Gastrocnemius medialis (tissue), 4 donors: ENCODE measurements around the gene GFER. TPM values are rescaled to one million over a fixed set of nuclear protein-coding genes. Genes with fewer than 3 reads are reported as not detected.
"Not testable (repeated sequence)": the region's sequence is repeated elsewhere in the genome, so short reads cannot be mapped to it uniquely, and the experiment has no call there.

ENCODE experiments used
- ATAC-seq, 2 donors: fragments of 150-250 bp; one replicate each; pipeline ENCODE4 v1.9.1; 2016
- DNase-seq, 2 donors: peaks; one replicate each; pipeline ENCODE4 v3.0.0-alpha.2; 2019
- H3K27ac ChIP-seq, 4 donors: fragments of 200-600 bp; sonication (generic); 1 replicate in 1 of 4; 2 replicates in 3 of 4; pipeline ENCODE4 v1.5.1; 2016 to 2018; ENCODE audit warnings: mild to moderate bottlenecking in 2 of 4, moderate library complexity in 1 of 4
- H3K27me3 ChIP-seq, 3 donors: fragments of 200-600 bp; sonication (generic) in 2 of 3; 1 replicate in 1 of 3; 2 replicates in 2 of 3; pipeline versions ENCODE4 v1.5.1 to v1.6.0; 2016 to 2019; ENCODE audit warnings: mild to moderate bottlenecking in 1 of 3, moderate library complexity in 1 of 3
- H3K36me3 ChIP-seq, 2 donors: fragments of 200-600 bp; sonication (generic) in 1 of 2; one replicate each; pipeline ENCODE4 v1.5.1; 2017 to 2018
- H3K4me1 ChIP-seq, 2 donors: fragments of 200-600 bp; sonication (generic) in 1 of 2; one replicate each; pipeline ENCODE4 v1.5.1; 2016 to 2017; ENCODE audit warnings: mild to moderate bottlenecking in 2 of 2
- H3K4me3 ChIP-seq, 4 donors: fragments of 200-600 bp; sonication (generic) in 3 of 4; 1 replicate in 1 of 4; 2 replicates in 3 of 4; pipeline ENCODE4 v1.5.1; 2016 to 2019; ENCODE audit warnings: mild to moderate bottlenecking in 2 of 4
- H3K9me3 ChIP-seq, 3 donors: fragments of 200-600 bp; sonication (generic) in 2 of 3; 1 replicate in 1 of 3; 2 replicates in 2 of 3; pipeline ENCODE4 v1.5.1; 2016 to 2019
- CTCF ChIP-seq, 5 experiments: fragments of 450-650 bp in 3 of 5; fragments of 200-600 bp in 2 of 5; sonication (generic) in 2 of 5; IDR thresholded peaks in 4 of 5; conservative IDR thresholded peaks in 1 of 5; 1 replicate in 4 of 5; 2 replicates in 1 of 5; pipeline ENCODE4 v1.5.1; 2016 to 2019; ENCODE audit warnings: antibody characterized with exemption in 5 of 5, mild to moderate bottlenecking in 3 of 5, moderate library complexity in 3 of 5
- POLR2A ChIP-seq, 2 donors: fragments of 450-650 bp; IDR thresholded peaks; one replicate each; pipeline ENCODE4 v1.6.1; 2017; ENCODE audit warnings: antibody characterized with exemption in 2 of 2, mild to moderate bottlenecking in 2 of 2, moderate library complexity in 2 of 2
- in situ Hi-C, 4 donors: fragments of 200-750 bp; cut with MboI; loops; one replicate each; pipeline versions ENCODE4 v1.15.0 to v1.8.0; 2017; ENCODE audit warnings: low sequenced_read_pairs in 4 of 4
- intact Hi-C: fragments of 100-400 bp; cut with DNase I; formaldehyde crosslinking; loops from one replicate; pipeline ENCODE4 v1.15.1; 2023; ENCODE audit warnings: low total_unique reads
- total RNA-seq, 4 donors: library from RNA; depleted of rRNA; stranded (reverse); fragments of >200 nt; gene quantifications; one replicate each; pipeline versions ENCODE4 v1.1.0 to v1.2.3, GENCODE V29; 2016

Gene GFER
- total RNA-seq, 4 donors from 2014 or later, result 16.3 to 27.0 (median 20.1) TPM

- Histone ChIP-seq H3K4me3 (peak overlapping the region in 2 of 4 donors; percentile 6 to 7), H3K4me1 (peaks cover 39 to 80% of the 10 kb centered on the region in 2 donors), H3K9me3 (no peaks in the 10 kb centered on the region), H3K27ac (peak overlapping the region; percentile 95 to 100 (median 98)), H3K27me3 (no peaks in the 10 kb centered on the region), H3K36me3 (no peaks in the 10 kb centered on the region)
- ATAC-seq (peak; percentile 75 to 87), DNase-seq (peak; percentile 74 to 91)
- intact Hi-C loops (no loop called here), in situ Hi-C loops (no loop called here)
- TF ChIP-seq CTCF (IDR thresholded peaks at IDR 0.05 in 4 of 5, conservative IDR thresholded peaks at IDR 0.05 in 1 of 5) (no peak), POLR2A (IDR thresholded peaks at IDR 0.05) (peak; percentile 26 to 63)
Observed at GRCh38 chr16:1950559-1950958, 33.4 kb upstream of the GFER start.

GRCh38 chr16:1953734-1954133, 30.3 kb upstream of the GFER start:
- Histone ChIP-seq H3K27ac (peak overlapping the region; percentile 95 to 100 (median 98)), H3K4me1 (peaks cover 33 to 58% of the 10 kb centered on the region in 2 donors), H3K4me3 (peak overlapping the region; percentile 51 to 67 (median 60)), H3K27me3 (no peaks in the 10 kb centered on the region), H3K36me3 (no peaks in the 10 kb centered on the region), H3K9me3 (no peaks in the 10 kb centered on the region)
- DNase-seq (peak in 1 of 2 donors; percentile 62), ATAC-seq (peak in 1 of 2 donors; percentile 18)
- intact Hi-C loops, result no loop called here
- in situ Hi-C loops, result no loop called here
- TF ChIP-seq POLR2A (IDR thresholded peaks at IDR 0.05) (no peak), CTCF (IDR thresholded peaks at IDR 0.05 in 4 of 5, conservative IDR thresholded peaks at IDR 0.05 in 1 of 5) (no peak)

- ATAC-seq, in situ Hi-C loops, DNase-seq, H3K27me3 ChIP-seq, H3K4me3 ChIP-seq, H3K27ac ChIP-seq, H3K9me3 ChIP-seq, intact Hi-C loops: not testable (repeated sequence)
- Histone ChIP-seq H3K4me1 (peaks cover 36 to 40% of the 10 kb centered on the region in 2 donors), H3K36me3 (peaks cover 0 to 16% of the 10 kb centered on the region in 2 donors)
Observed at GRCh38 chr16:1957434-1958142, 26.4 kb upstream of the GFER start.

- peaks cover 33 to 35% of the 10 kb centered on the region in 2 donors for H3K4me1 ChIP-seq
- H3K9me3 ChIP-seq, DNase-seq, in situ Hi-C loops, ATAC-seq, H3K27me3 ChIP-seq, H3K27ac ChIP-seq, intact Hi-C loops, H3K4me3 ChIP-seq: not testable (repeated sequence)
- peaks cover 0 to 21% of the 10 kb centered on the region in 2 donors for H3K36me3 ChIP-seq
Observed at GRCh38 chr16:1958143-1958491, 25.9 kb upstream of the GFER start.

GRCh38 chr16:1958715-1959268, 25.2 kb upstream of the GFER start:
- DNase-seq, result no peak
- in situ Hi-C loops (no loop called here), intact Hi-C loops (no loop called here)
- Histone ChIP-seq H3K9me3 (no peaks in the 10 kb centered on the region), H3K4me1 (peaks cover 29 to 33% of the 10 kb centered on the region in 2 donors), H3K4me3 (peak overlapping the region; percentile 8 to 99 (median 83)), H3K36me3 (peaks cover 0 to 25% of the 10 kb centered on the region in 2 donors), H3K27ac (peak overlapping the region; percentile 84 to 100 (median 90)), H3K27me3 (no peaks in the 10 kb centered on the region)
- ATAC-seq, result peak; percentile 0 to 17
- TF ChIP-seq CTCF (IDR thresholded peaks at IDR 0.05 in 4 of 5, conservative IDR thresholded peaks at IDR 0.05 in 1 of 5), result no peak
- TF ChIP-seq POLR2A (IDR thresholded peaks at IDR 0.05), result no peak
